ENCODE results near the gene CROCC2.

The CROCC2 gene

GRCh38 chr2:240997141-240997855 lies 91.2 kb downstream of the CROCC2 start:
- H3K9me3 Mint-ChIP-seq: no peaks in the 10 kb centered on the region
- H3K27ac Mint-ChIP-seq: no peak overlapping the region
- peaks cover 2% of the 10 kb centered on the region for H3K36me3 Mint-ChIP-seq (ENCODE audit: low read depth)
- peaks cover 38% of the 10 kb centered on the region for H3K27me3 Mint-ChIP-seq (ENCODE audit: low read depth)
- H3K4me1 Mint-ChIP-seq (ENCODE audit: low read depth): peaks cover 11% of the 10 kb centered on the region
- H3K4me3 Mint-ChIP-seq: peak overlapping the region; percentile 48

GRCh38 chr2:240997856-240998705 lies 91.9 kb downstream of the CROCC2 start, which contains the start of gene SNED1:
TSS of gene SNED1 (plus strand) at chr2:240998618. CDS start at chr2:240998838, 220 bp downstream.
- H3K27ac Mint-ChIP-seq: no peak within 1 kb of the TSS
- peaks cover 2% of the 10 kb centered on the region for H3K36me3 Mint-ChIP-seq (ENCODE audit: low read depth)
- no peaks in the 10 kb centered on the region for H3K9me3 Mint-ChIP-seq
- peaks cover 38% of the 10 kb centered on the region for H3K27me3 Mint-ChIP-seq (ENCODE audit: low read depth)
- peak within 1 kb of the TSS; percentile 48 for H3K4me3 Mint-ChIP-seq
- peaks cover 8% of the 10 kb centered on the region for H3K4me1 Mint-ChIP-seq (ENCODE audit: low read depth)

GRCh38 chr2:240998706-240998994 lies 92.5 kb downstream of the CROCC2 start:
- Mint-ChIP-seq H3K9me3 (peaks cover 3% of the 10 kb centered on the region), H3K4me1 (ENCODE audit: low read depth) (peaks cover 10% of the 10 kb centered on the region), H3K36me3 (ENCODE audit: low read depth) (peaks cover 5% of the 10 kb centered on the region), H3K4me3 (no peak overlapping the region), H3K27me3 (ENCODE audit: low read depth) (peaks cover 38% of the 10 kb centered on the region), H3K27ac (no peak overlapping the region)

- Mint-ChIP-seq H3K27me3 (ENCODE audit: low read depth) (peaks cover 38% of the 10 kb centered on the region), H3K27ac (no peak overlapping the region), H3K36me3 (ENCODE audit: low read depth) (peaks cover 8% of the 10 kb centered on the region), H3K9me3 (peaks cover 8% of the 10 kb centered on the region), H3K4me1 (ENCODE audit: low read depth) (peaks cover 13% of the 10 kb centered on the region), H3K4me3 (peak overlapping the region; percentile 70)
Measured at GRCh38 chr2:240998995-240999791, 93.1 kb downstream of the CROCC2 start.

GRCh38 chr2:240999873-241000541 lies 93.9 kb downstream of the CROCC2 start:
- Mint-ChIP-seq H3K4me1 (ENCODE audit: low read depth) (peaks cover 13% of the 10 kb centered on the region), H3K4me3 (peak overlapping the region; percentile 70)

GRCh38 chr2:241000831-241001321 lies 94.7 kb downstream of the CROCC2 start:
- Mint-ChIP-seq H3K27ac (no peak overlapping the region), H3K36me3 (ENCODE audit: low read depth) (peaks cover 15% of the 10 kb centered on the region), H3K4me1 (ENCODE audit: low read depth) (peaks cover 13% of the 10 kb centered on the region), H3K27me3 (ENCODE audit: low read depth) (peaks cover 36% of the 10 kb centered on the region), H3K4me3 (no peak overlapping the region), H3K9me3 (peaks cover 19% of the 10 kb centered on the region)

More at GRCh38 chr2:240999873-241000541, 93.9 kb downstream of the CROCC2 start:
- Mint-ChIP-seq H3K9me3 (peaks cover 12% of the 10 kb centered on the region), H3K27ac (no peak overlapping the region), H3K36me3 (ENCODE audit: low read depth) (peaks cover 8% of the 10 kb centered on the region), H3K27me3 (ENCODE audit: low read depth) (peaks cover 38% of the 10 kb centered on the region)

- H3K4me1 Mint-ChIP-seq (ENCODE audit: low read depth): peaks cover 15% of the 10 kb centered on the region
- no peak overlapping the region for H3K27ac Mint-ChIP-seq
- H3K9me3 Mint-ChIP-seq: peaks cover 23% of the 10 kb centered on the region
- H3K36me3 Mint-ChIP-seq (ENCODE audit: low read depth): peaks cover 18% of the 10 kb centered on the region
- peaks cover 43% of the 10 kb centered on the region for H3K27me3 Mint-ChIP-seq (ENCODE audit: low read depth)
- no peak overlapping the region for H3K4me3 Mint-ChIP-seq
Measured at GRCh38 chr2:241001413-241002274, 95.5 kb downstream of the CROCC2 start.

GRCh38 chr2:241002275-241003046 lies 96.3 kb downstream of the CROCC2 start:
- H3K4me1 Mint-ChIP-seq (ENCODE audit: low read depth): peaks cover 14% of the 10 kb centered on the region
- H3K27me3 Mint-ChIP-seq (ENCODE audit: low read depth): peaks cover 43% of the 10 kb centered on the region
- no peak overlapping the region for H3K27ac Mint-ChIP-seq
- H3K36me3 Mint-ChIP-seq (ENCODE audit: low read depth): peaks cover 18% of the 10 kb centered on the region
- H3K4me3 Mint-ChIP-seq: no peak overlapping the region
- H3K9me3 Mint-ChIP-seq: peaks cover 23% of the 10 kb centered on the region

GRCh38 chr2:241003047-241003360 lies 96.9 kb downstream of the CROCC2 start:
- peaks cover 23% of the 10 kb centered on the region for H3K9me3 Mint-ChIP-seq
- H3K36me3 Mint-ChIP-seq (ENCODE audit: low read depth): peaks cover 18% of the 10 kb centered on the region
- peaks cover 12% of the 10 kb centered on the region for H3K4me1 Mint-ChIP-seq (ENCODE audit: low read depth)
- no peak overlapping the region for H3K27ac Mint-ChIP-seq
- peaks cover 42% of the 10 kb centered on the region for H3K27me3 Mint-ChIP-seq (ENCODE audit: low read depth)
- H3K4me3 Mint-ChIP-seq: no peak overlapping the region

- Mint-ChIP-seq H3K9me3 (peaks cover 23% of the 10 kb centered on the region), H3K4me1 (ENCODE audit: low read depth) (peaks cover 12% of the 10 kb centered on the region), H3K27me3 (ENCODE audit: low read depth) (peaks cover 42% of the 10 kb centered on the region), H3K36me3 (ENCODE audit: low read depth) (peaks cover 18% of the 10 kb centered on the region), H3K27ac (no peak overlapping the region), H3K4me3 (no peak overlapping the region)
Measured at GRCh38 chr2:241003369-241003768, 97.2 kb downstream of the CROCC2 start.

- no peak overlapping the region for H3K27ac Mint-ChIP-seq
- peaks cover 42% of the 10 kb centered on the region for H3K27me3 Mint-ChIP-seq (ENCODE audit: low read depth)
- H3K4me3 Mint-ChIP-seq: no peak overlapping the region
- H3K36me3 Mint-ChIP-seq (ENCODE audit: low read depth): peaks cover 18% of the 10 kb centered on the region
- H3K4me1 Mint-ChIP-seq (ENCODE audit: low read depth): peaks cover 15% of the 10 kb centered on the region
- peaks cover 23% of the 10 kb centered on the region for H3K9me3 Mint-ChIP-seq
Measured at GRCh38 chr2:241003830-241004564, 97.9 kb downstream of the CROCC2 start.

GRCh38 chr2:241005569-241005968 lies 99.4 kb downstream of the CROCC2 start:
- Mint-ChIP-seq H3K36me3 (ENCODE audit: low read depth) (peaks cover 16% of the 10 kb centered on the region), H3K4me3 (no peak overlapping the region), H3K9me3 (peaks cover 23% of the 10 kb centered on the region), H3K4me1 (ENCODE audit: low read depth) (peaks cover 15% of the 10 kb centered on the region), H3K27me3 (ENCODE audit: low read depth) (peaks cover 30% of the 10 kb centered on the region), H3K27ac (no peak overlapping the region)
